H9 (cell line): ENCODE measurements around the gene GPR151. TPM values are rescaled to one million over a fixed set of nuclear protein-coding genes. Genes with fewer than 3 reads are reported as not detected.
A peak's percentile ranks its signal among the peaks of the same experiment; 100 is the strongest.

Experiments used
- DNase-seq: peaks from one replicate; pipeline ENCODE4 v3.0.0-alpha.2; 2017
- H2AFZ ChIP-seq: one replicate; pipeline ENCODE4 v1.6.1; 2013; ENCODE audit warnings: mild to moderate bottlenecking, low read length, control low read depth, moderate library complexity
- H2AK5ac ChIP-seq: 2 replicates; pipeline ENCODE4 v1.6.1; 2013; ENCODE audit warnings: low read length, control low read depth, mixed read lengths; ENCODE audit not compliant: insufficient read length
- H2BK120ac ChIP-seq: one replicate; pipeline ENCODE4 v1.6.1; 2013; ENCODE audit warnings: low read depth, mild to moderate bottlenecking, low read length, control low read depth, inconsistent platforms; ENCODE audit not compliant: poor library complexity, severe bottlenecking
- H2BK12ac ChIP-seq: 2 replicates; pipeline ENCODE4 v1.6.1; 2013; ENCODE audit warnings: low read length, control low read depth, mixed read lengths, low read depth; ENCODE audit not compliant: insufficient read length
- H2BK15ac ChIP-seq: 2 replicates; pipeline ENCODE4 v1.6.1; 2013; ENCODE audit warnings: low read depth, low read length, control low read depth
- H2BK20ac ChIP-seq: one replicate; pipeline ENCODE4 v1.6.1; 2013; ENCODE audit warnings: low read depth, mild to moderate bottlenecking, low read length, control low read depth, inconsistent platforms; ENCODE audit not compliant: poor library complexity, severe bottlenecking
- H2BK5ac ChIP-seq: 2 replicates; pipeline ENCODE4 v1.6.1; 2013; ENCODE audit warnings: low read length, control low read depth, mixed read lengths; ENCODE audit not compliant: insufficient read length
- H3K14ac ChIP-seq: 2 replicates; pipeline ENCODE4 v1.6.1; 2013; ENCODE audit warnings: low read length, control low read depth; ENCODE audit not compliant: insufficient read depth
- H3K18ac ChIP-seq: 2 replicates; pipeline ENCODE4 v1.6.1; 2013; ENCODE audit warnings: low read depth, mild to moderate bottlenecking, mixed read lengths, low read length, control low read depth; ENCODE audit not compliant: insufficient read length
- H3K23ac ChIP-seq: 2 replicates; pipeline ENCODE4 v1.6.1; 2013; ENCODE audit warnings: low read length, control low read depth, mixed read lengths, low read depth; ENCODE audit not compliant: insufficient read length
- H3K23me2 ChIP-seq: 2 replicates; pipeline ENCODE4 v1.6.1; 2013; ENCODE audit warnings: low read depth, mild to moderate bottlenecking, mixed read lengths, low read length, control low read depth; ENCODE audit not compliant: insufficient read length, poor library complexity, severe bottlenecking
- H3K27ac ChIP-seq: 2 replicates; pipeline ENCODE4 v1.5.1; 2013; ENCODE audit warnings: low read length, control low read depth, mixed read lengths, low read depth; ENCODE audit not compliant: insufficient read length
- H3K27me3 ChIP-seq: 2 replicates; pipeline ENCODE4 v1.6.1; 2013; ENCODE audit warnings: low read length, control low read depth, inconsistent platforms; ENCODE audit not compliant: insufficient read depth
- H3K4ac ChIP-seq: 2 replicates; pipeline ENCODE4 v1.6.1; 2013; ENCODE audit warnings: low read depth, mild to moderate bottlenecking, control low read depth, inconsistent platforms, low read length, moderate library complexity
- H3K4me1 ChIP-seq: 2 replicates; pipeline ENCODE4 v1.6.1; 2013; ENCODE audit warnings: low read length, control low read depth, inconsistent platforms; ENCODE audit not compliant: insufficient read depth
- H3K4me2 ChIP-seq: 2 replicates; pipeline ENCODE4 v1.6.1; 2013; ENCODE audit warnings: low read length, control low read depth, mixed read lengths; ENCODE audit not compliant: insufficient read length, insufficient read depth
- H3K56ac ChIP-seq: 2 replicates; pipeline ENCODE4 v1.6.1; 2013; ENCODE audit warnings: low read depth, mild to moderate bottlenecking, mixed read lengths, low read length, control low read depth; ENCODE audit not compliant: insufficient read length
- H3K79me1 ChIP-seq: 2 replicates; pipeline ENCODE4 v1.6.1; 2013; ENCODE audit warnings: low read depth, mild to moderate bottlenecking, moderate library complexity, low read length, control low read depth, inconsistent platforms; ENCODE audit not compliant: insufficient read depth, poor library complexity, severe bottlenecking
- H3K79me2 ChIP-seq: 2 replicates; pipeline ENCODE4 v1.6.1; 2013; ENCODE audit warnings: low read length, control low read depth, inconsistent platforms; ENCODE audit not compliant: insufficient read depth
- H3K9ac ChIP-seq: 2 replicates; pipeline ENCODE4 v1.6.1; 2013; ENCODE audit warnings: low read length, control low read depth, mixed read lengths; ENCODE audit not compliant: insufficient read length; ENCODE audit errors: extremely low read depth
- H3K9me3 ChIP-seq: one replicate; pipeline ENCODE4 v1.6.1; 2013; ENCODE audit warnings: low read depth, low read length, inconsistent platforms; ENCODE audit not compliant: control insufficient read depth
- H3T11ph ChIP-seq: one replicate; pipeline ENCODE4 v1.6.1; 2013; ENCODE audit warnings: mild to moderate bottlenecking, low read length, control low read depth, inconsistent platforms
- H4K20me1 ChIP-seq: one replicate; pipeline ENCODE4 v1.6.1; 2013; ENCODE audit not compliant: control insufficient read depth, insufficient read length, insufficient read depth
- H4K5ac ChIP-seq: 2 replicates; pipeline ENCODE4 v1.6.1; 2013; ENCODE audit warnings: low read depth, mild to moderate bottlenecking, mixed read lengths, low read length, control low read depth; ENCODE audit not compliant: insufficient read length
- H4K8ac ChIP-seq: replicated peaks from 2 replicates; pipeline ENCODE4 v1.6.1; 2013; ENCODE audit warnings: low read length, control low read depth, mixed read lengths, low read depth; ENCODE audit not compliant: insufficient read length
- H4K91ac ChIP-seq: 2 replicates; pipeline ENCODE4 v1.6.1; 2013; ENCODE audit warnings: low read depth, mild to moderate bottlenecking, moderate library complexity, mixed read lengths, low read length, control low read depth; ENCODE audit not compliant: insufficient read length
- H3K27ac Mint-ChIP-seq, 3 experiments: 2 replicates in 2 of 3; 3 replicates in 1 of 3; pipeline ENCODE4 v1.8.0; 2020 to 2021; ENCODE audit warnings: mixed read lengths in 3 of 3, mild to moderate bottlenecking in 1 of 3, moderate library complexity in 1 of 3
- H3K27me3 Mint-ChIP-seq: 2 replicates; pipeline ENCODE4 v1.8.0; 2021; ENCODE audit warnings: low read depth, mild to moderate bottlenecking, moderate library complexity, mixed read lengths
- H3K36me3 Mint-ChIP-seq, 3 experiments: 2 replicates in 2 of 3; 3 replicates in 1 of 3; pipeline ENCODE4 v1.8.0; 2020 to 2021; ENCODE audit warnings: low read depth in 3 of 3, mixed read lengths in 3 of 3; ENCODE audit not compliant: insufficient read depth in 1 of 3
- H3K4me1 Mint-ChIP-seq, 2 experiments: 2 replicates each; pipeline ENCODE4 v1.8.0; 2020; ENCODE audit warnings: mixed read lengths in 2 of 2
- H3K4me3 Mint-ChIP-seq, 2 experiments: 2 replicates in 1 of 2; 3 replicates in 1 of 2; pipeline ENCODE4 v1.8.0; 2020 to 2021; ENCODE audit warnings: mild to moderate bottlenecking in 2 of 2, mixed read lengths in 2 of 2, moderate library complexity in 1 of 2
- H3K9me3 Mint-ChIP-seq, 2 experiments: 2 replicates in 1 of 2; 3 replicates in 1 of 2; pipeline ENCODE4 v1.8.0; 2020; ENCODE audit warnings: mild to moderate bottlenecking in 2 of 2, mixed read lengths in 2 of 2, moderate library complexity in 1 of 2
- CTCF ChIP-seq: fragments of 200-600 bp; sonication (generic); conservative IDR thresholded peaks from 3 replicates; pipeline ENCODE4 v1.8.0; 2021; ENCODE audit warnings: antibody characterized with exemption, mild to moderate bottlenecking
- WGBS: extraction: QIAGEN DNeasy Blood & Tissue Kit; methylation state at CpG from one replicate; pipeline ENCODE4 v1.1.7; 2013; ENCODE audit warnings: missing lambda C conversion rate, low lambda C conversion rate, mixed read lengths; ENCODE audit not compliant: insufficient read length; ENCODE audit errors: extremely low coverage; 5-methylcytosine and 5-hydroxymethylcytosine counted together
- total RNA-seq: library from RNA; stranded (reverse); gene quantifications from 2 replicates; pipeline ENCODE4 v1.2.1, GENCODE V29; 2021

The GPR151 gene
- total RNA-seq, 1 experiment from 2014 or later: not detected

- Histone ChIP-seq H2BK20ac (no peak overlapping the region), H3K79me2 (no peaks in the 10 kb centered on the region), H2AFZ (no peak overlapping the region), H3K27ac (no peak overlapping the region), H4K91ac (no peak overlapping the region), H3T11ph (no peak overlapping the region), H3K9ac (no peak overlapping the region), H2BK120ac (no peak overlapping the region), H3K23me2 (no peaks in the 10 kb centered on the region), H2AK5ac (no peak overlapping the region), H3K27me3 (no peaks in the 10 kb centered on the region), H3K56ac (no peak overlapping the region), H3K4ac (no peak overlapping the region), H3K4me2 (no peak overlapping the region), H4K8ac (no peak overlapping the region), H3K18ac (no peak overlapping the region), H4K20me1 (no peaks in the 10 kb centered on the region), H3K23ac (no peak overlapping the region), H2BK5ac (no peak overlapping the region), H4K5ac (no peak overlapping the region), H3K9me3 (no peaks in the 10 kb centered on the region), H3K14ac (no peak overlapping the region), H3K79me1 (no peaks in the 10 kb centered on the region), H3K4me1 (peaks cover 5% of the 10 kb centered on the region; the same call in 1 of the 2 replicates), H2BK15ac (no peak overlapping the region), H2BK12ac (no peak overlapping the region)
- H3K4me1 Mint-ChIP-seq: peaks cover 7% of the 10 kb centered on the region in 2 experiments
- WGBS: no CpG with 5 or more reads among the region's 16 CpGs
- no peaks in the 10 kb centered on the region; the same call in 1 of the 2 replicates for H3K27me3 Mint-ChIP-seq
- peak; percentile 85 for DNase-seq
- no peaks in the 10 kb centered on the region for H3K36me3 Mint-ChIP-seq
- no peak overlapping the region for H3K4me3 Mint-ChIP-seq
- no peak overlapping the region for H3K27ac Mint-ChIP-seq
- no peaks in the 10 kb centered on the region for H3K9me3 Mint-ChIP-seq
- TF ChIP-seq CTCF: peak; percentile 92
Observed at GRCh38 chr5:146541958-146542849, 26.2 kb upstream of the GPR151 start.
